Islet of Langerhans (tissue), 1 donor: ENCODE results near the gene TBC1D22A.
"Not testable (repeated sequence)": the region's sequence is repeated elsewhere in the genome, so short reads cannot be mapped to it uniquely, and the experiment has no call there.

ENCODE experiments used
- FAIRE-seq: peaks from one replicate; lab custom pipeline; 2011; peaks lifted over from hg19 to GRCh38; lab: Jason Lieb, UNC

Gene TBC1D22A

DNA sequence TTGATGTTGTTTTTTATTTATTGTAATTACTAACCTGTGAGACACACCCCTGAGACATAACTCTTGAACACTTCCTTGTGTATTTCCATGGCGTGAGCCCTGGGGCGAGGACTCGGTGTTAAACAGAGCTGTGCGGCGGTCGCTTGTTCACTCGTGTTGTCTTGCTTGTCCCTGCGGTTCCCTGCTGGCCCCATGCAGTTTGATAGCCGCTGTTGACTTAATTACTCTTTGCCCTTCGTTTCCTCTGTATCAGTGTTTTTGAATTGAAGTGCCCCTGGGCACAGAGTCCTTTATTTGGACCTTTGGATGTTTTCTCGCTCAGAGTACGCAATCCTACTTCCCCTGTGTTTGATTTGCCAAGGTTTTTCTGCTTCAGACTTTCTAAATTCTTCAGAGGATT lies 52.7 kb downstream of the TBC1D22A start:
- no peak for FAIRE-seq

DNA sequence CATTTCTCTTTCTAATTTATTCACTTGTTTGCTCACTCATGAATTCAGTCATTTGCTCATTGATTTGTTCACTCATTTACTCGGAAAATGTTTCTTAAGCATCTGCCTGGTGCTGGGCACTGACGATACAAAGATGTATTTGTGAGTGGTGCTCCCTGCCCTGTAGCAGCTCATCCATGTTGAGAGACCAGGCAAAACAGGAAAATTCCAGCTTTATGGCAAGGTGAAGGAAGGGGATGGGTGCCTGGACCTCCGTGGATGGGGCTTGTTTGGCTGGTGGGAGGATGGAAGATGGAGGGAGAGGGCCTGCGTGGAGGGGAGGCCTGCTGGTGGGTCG lies 53.1 kb downstream of the TBC1D22A start:
- no peak for FAIRE-seq

DNA sequence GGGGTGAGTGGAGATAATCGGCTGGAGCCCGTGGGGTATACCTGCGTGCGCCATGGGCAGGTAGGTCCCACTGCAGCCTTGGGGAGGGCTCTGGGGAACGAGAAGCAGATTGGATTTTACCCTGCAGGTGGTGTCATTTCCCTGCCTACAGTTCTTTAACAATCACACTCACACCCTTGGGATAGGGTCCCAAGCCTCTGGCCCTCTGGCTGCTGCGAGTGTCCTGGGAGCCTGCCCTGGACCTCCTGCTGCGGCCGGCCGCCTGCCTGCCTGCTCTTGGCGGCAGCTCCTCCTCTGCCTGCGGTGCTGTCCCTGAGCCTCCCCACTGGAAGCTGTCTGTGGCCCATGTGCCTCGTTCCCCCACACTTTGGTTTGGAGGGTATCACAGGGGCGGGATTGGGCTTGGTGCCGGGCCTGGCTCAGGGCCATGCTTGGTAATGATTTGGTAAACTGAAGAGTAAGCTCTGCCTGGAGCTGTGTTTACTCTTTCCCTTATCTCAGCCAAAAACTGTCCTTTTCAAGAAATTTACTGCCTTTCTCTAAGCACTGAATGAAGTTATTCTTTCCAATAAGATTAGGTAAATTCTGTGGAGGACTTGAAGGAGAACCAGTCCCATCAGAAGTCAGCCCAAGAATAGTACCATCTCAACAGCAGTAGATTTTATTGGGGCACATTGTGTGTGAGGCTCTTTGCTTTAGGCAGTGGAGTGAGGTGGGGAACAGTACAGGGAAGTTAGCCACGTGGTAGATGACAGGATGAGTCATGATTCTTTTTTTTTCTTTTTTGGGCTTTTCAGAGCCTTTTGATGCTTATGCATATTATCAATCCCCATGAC lies 53.7 kb downstream of the TBC1D22A start:
- FAIRE-seq = no peak

DNA sequence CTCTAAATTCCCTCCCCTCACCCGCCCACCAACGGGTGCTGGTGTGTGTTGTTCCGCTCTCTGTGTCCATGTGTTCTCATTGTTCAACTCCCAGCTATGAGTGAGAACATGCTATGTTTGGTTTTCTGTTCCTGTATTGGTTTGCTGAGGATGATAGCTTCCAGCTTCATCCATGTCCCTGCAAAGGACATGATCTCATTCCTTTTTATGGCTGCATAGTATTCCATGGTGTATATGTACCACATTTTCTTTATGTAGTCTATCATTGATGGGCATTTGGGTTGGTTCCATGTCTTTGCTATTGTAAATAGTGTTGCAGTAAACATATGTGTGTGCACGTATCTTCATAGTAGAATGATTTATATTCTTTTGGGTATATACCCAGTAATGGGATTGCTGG lies 54.9 kb downstream of the TBC1D22A start:
- FAIRE-seq = not testable (repeated sequence)

DNA sequence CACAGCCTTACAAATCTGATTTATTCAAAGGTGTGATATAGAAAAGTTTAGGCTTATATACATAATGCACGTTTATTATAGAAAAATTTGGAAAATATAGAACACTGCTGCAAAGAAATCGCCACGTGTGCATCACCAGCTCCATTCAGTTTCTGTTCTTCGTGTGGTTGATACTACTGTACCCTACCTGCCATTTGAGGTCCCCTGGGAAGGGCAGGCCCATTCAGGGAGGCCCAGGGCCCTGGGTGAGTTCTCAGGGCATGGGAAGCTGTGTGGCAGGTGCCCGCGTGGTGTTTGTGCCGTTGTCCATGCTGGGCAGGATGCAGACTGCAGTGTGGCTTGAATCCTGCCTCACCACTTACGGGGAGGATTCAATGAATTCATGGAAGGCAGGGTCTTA lies 60.8 kb downstream of the TBC1D22A start:
- FAIRE-seq = no peak

DNA sequence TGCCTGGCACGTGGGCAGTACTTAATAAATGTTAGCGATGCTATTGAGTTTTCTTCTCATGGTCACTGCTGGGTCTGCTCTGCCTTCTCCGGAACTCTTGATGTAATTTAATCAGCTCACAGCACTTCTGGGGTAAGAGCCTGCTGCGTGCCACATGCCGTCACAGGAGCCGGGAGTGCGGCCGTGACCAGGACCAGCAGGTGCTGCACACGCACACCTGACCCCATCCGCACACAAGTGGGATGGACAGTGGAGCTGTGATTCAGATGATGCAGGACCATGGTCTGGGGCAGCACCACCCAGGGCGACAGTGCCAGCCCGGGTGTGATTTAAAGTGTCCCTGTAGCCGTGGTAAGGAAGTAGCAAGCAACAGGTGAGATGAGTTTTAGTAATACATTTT lies 61.2 kb downstream of the TBC1D22A start:
- no peak for FAIRE-seq

DNA sequence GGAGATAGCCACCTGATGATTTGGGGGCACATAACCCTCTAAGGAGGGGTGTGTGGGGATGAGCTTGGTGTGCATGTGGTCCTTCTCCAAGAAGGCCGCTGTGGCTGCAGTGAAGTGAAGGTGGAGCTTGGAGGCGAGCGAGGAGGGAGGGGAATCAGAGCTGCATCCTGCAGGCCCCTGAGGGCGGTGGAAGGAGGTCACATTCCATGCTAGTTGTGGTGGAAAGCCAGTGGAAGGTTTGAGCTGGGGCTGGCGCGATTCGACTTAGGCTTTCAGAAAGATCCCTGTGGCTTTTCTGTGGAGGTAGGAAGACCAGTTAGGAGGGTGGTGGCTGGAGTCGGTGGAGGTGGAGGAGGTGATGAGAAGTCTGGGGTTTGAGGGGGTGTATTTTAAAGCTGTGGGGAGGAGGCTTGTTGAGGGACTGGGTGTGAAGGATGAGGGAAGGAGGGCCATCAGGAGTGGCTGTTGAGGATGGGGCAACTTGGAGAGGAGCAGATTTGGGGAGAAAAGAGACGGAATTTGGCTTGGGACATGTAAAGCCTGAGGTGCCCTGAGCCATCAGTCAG lies 62.0 kb downstream of the TBC1D22A start:
- FAIRE-seq = no peak

DNA sequence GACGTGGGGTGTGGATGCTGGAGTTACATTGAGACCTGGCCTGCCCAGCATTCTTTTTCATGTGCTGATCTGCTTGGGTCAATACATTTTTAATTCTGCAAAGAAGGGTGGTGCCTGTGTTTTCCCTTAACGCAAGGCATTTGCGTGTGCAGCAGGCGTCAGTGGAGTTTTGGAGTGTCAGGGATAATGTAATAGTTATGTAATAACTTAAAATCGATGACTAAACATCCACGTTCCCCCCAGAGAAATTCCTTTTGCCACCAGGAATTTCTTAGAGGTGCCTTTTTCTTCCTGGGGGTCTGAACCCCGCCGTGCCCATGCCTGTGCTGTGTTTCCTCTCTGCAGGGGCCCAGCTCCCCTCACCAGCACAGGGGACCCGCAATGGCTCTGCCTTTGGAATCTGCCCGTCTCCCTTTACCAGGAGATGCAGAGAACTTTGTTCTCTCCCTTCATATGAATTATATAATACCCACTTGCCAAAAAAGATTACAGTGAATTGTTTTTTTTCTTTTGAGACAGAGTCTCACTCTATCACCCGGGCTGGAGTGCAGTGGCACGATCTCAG lies 62.6 kb downstream of the TBC1D22A start:
- FAIRE-seq = no peak

DNA sequence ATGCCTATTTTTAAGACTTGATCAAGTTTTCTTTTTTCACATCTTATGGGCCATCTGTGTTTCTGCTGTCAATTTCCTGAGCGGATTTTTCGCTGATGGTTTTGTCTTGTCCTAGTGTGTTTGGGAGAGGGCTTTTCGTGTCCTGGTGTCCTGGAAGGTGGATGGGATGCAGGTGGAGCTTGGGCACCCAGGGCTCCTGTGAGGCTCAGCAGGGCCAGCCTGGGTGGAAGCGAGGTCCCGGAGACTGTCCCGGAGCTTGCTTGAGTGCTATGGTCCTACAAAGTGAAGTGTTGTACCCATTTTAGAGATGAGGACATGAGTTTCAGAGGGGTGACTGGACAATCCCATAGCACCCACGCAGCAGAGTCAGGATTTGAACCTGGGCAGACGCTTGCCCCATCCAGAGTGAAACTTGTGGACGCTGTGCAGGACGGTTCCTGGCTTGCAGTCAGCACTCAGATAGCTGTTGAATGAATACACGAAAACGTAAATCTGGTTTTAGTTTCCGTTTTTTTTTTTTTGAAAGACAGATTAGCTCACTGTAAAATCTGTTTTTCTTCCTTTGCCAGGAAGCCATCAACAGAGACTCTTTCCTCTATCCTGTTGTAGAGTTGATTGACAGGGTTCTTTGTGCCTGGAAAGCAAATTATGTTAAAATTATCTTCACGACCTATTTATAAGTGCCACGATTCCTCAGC lies 64.1 kb downstream of the TBC1D22A start:
- no peak for FAIRE-seq

DNA sequence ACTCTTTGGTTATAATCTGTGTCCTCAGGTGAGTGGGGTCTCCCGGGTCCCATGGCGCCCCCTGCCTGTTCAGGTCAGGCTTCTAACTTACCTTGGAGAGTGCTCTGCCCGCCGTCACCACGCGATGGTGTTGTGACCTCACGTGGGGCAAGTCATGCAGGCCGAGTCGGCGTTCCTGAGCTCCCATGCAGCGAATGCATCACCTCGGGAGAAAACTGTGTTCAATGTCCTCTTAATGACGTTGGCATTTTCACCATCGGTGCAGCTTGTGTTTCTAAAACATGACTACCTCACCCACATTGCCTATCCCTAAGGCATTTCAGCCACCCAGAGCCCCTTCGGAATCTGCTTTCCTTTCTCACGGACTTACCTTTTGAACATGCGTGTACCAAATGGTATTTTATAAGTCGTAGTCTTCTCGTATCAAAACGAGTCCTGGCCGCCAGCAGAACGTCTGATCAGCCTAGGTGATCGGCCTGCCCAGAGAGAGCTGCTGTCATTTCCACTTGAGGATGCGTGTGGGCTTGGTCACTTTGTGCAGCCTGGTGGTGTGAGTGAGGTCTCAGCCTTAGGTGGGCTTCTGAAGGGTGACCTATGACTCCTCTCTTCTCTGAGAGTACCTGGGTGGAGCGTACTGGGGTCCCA lies 64.8 kb downstream of the TBC1D22A start:
- FAIRE-seq = no peak

DNA sequence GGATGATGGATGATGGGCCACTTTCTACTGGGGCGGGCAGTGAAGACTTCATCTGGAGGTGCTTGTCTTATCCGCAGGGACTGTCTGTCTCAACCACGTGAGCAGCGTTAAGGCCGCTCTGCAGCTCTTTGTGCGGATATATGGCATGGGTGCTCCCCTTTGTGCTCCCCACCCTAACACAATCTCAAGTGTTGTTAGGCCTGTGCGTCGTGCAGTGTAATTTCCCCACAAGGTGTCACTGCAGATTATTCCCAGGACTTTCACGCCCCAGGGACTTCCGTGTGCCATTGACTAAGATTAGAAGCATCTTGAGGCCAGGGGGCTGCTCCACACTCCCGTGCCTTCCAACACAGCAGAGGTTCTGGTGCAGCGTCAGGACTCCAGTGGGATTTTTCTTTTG lies 65.3 kb downstream of the TBC1D22A start:
- FAIRE-seq = no peak

DNA sequence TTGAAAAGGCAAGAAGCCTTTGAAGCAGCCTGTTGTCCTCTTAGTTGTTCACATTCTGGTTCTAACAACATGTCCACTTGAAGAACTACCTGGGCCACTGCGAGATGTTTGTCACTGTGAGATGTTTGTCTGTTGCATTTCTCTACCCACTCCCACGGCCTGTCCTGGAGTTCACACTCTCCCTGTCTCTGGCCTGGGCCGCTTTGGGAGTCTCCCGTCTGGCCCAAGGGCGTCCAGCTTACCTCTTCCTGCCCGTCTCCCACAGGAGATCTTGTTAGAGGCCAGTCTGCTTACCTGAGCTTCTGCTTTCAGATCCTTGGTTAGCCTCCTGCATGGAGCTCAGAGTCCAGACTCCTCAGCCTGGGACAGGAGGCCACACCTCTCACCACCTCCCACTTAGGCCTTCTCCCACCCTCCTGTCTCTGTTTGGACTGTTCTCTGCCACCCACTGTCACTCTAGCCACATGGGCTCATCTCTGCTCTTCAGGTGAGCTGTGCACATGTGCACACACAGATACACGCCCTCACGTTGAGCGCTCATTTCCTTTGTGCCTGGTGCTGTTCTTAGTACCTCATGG lies 66.0 kb downstream of the TBC1D22A start:
- FAIRE-seq = no peak

DNA sequence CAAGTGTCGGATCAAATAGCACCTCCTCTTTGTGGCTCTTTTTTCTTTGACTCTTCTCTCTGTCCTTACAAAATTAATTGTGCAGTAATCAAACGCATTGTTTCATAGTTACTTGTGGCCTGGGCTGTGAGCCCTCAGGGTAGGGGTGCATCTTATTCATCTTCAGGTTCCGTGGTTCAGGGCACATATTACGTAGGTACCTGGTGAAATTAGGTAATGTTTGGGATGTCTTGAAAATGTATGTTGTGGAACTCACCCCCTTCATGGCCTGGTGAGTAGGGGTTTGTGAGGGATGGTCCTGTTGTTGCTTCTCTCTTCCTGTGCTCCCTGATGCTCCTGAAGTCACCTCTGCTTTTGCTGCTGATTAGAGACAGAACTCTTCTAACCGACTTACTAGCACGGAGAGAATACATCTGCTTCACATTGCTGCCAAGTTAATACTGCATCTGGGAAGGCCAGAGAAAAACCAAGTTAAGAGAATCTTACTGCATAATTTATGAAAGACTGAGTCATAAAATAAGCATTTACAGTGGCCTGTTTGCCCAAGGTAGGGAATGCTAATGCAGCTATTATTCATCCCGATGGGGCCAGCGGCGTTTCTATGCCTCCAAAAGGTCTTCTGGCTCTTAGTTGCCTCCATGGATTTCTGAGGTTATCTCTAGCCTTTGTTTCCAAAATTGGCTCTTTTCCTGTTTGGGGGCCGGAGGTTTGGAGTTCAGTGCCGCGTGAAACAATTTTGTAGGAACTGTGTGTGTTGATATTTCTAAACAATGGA lies 66.9 kb downstream of the TBC1D22A start:
- no peak for FAIRE-seq

DNA sequence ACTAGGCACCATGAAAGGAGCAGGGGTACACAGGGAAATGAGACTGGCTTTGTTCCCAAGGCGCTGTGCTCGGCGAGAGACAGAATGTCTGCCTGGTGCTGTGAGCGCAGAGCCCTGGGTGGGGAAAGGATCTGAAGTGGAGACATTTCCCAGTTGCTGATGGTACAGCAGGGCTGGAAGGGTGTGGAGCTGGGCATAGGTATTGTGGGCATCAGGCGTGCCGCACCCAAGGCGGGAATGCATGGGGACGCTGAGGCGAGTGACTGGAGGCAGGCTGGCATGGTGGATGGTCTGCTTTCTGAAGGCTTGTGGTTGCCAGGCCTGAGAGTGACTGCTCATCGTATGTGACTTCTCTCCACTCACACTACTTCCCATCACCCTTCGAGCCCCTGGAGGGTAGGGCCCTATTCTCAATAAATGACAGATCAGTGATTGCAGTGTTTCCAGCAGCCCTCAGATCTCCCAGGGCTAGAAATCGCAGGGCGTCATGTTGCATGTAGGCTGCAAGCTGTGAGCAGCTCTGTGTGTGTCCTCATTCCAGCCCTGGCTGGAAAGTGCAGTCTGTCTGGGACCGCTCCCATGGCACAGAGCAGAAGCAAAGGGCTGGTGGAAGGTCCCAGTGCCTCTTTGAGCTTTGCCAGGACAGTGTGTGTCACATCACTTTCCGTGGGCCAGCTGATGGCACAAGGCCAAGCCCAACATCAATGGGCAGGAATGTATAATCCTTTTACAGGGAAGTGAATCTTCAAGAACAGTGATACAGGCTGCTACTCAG lies 67.7 kb downstream of the TBC1D22A start:
- FAIRE-seq = no peak

DNA sequence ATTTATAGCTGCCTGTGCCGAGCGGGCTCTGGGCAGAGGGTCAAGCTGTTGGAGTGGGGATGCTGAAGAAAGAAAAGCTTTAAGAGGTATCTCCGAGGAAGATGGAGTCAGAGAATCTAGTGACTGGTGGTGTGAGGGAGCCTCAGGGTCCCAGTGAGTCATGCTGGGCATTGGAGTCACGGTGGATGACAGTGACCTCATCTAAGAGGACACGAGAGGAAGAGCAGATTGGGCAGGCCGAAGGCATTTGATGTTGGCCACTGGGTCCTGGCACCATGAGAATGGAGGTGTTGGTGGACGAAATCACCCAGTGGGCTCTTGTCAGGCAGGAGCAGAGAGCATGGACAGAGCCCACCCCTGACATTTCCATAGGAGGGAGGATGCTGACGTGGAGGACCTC lies 68.4 kb downstream of the TBC1D22A start:
- FAIRE-seq = no peak

DNA sequence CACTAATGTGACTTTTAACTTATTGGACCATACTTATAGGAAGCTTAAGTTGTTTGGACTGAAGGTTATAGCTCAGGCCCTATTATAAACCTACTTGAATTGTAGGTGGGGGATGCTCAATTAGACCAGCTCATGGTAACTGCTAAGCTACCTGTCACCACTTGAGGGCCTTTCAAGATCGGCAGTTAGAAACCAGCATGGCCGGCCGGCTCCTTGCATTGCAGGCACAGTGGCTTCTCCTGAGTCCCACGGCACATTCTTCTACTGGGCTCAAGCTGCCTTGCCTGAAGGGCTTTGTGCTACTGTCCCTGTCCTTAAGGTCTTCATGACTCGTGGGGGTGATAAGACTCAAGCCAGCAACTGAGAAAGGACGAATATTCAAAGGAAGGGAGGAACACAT lies 70.8 kb downstream of the TBC1D22A start:
- no peak for FAIRE-seq

DNA sequence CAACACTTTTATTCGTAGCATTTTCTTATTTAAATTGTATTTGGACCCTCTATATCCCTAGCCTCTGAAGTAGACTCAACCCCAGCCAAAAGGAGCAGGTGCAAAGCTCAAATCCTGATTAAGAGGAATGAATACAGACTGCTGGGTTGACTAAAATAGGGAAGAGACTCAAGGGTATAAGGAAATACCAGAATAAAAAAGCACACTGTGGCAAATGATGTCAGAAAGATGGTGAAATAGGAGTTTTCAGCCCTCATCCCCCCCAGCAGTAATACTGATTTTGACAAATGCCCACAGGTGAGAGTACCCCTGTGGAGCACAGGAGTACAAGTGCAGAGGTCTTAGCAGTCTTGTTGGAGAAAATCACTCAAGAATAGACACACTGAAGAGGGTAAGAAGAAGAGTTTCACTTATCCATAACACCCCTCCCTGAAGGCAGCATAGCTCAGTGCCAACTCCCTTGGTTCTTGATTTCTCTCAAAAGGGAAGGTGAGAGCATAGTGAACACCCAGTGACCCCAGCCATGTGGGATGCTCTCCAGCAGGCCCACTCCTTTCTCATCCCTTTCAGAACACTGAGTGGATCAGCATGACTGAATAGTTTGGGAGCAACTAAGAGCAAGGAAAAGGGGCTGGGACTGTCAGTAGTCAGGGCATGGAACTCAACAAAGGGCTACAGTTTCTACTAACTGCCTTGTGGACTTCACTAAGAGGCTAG lies 71.7 kb downstream of the TBC1D22A start:
- FAIRE-seq = no peak

DNA sequence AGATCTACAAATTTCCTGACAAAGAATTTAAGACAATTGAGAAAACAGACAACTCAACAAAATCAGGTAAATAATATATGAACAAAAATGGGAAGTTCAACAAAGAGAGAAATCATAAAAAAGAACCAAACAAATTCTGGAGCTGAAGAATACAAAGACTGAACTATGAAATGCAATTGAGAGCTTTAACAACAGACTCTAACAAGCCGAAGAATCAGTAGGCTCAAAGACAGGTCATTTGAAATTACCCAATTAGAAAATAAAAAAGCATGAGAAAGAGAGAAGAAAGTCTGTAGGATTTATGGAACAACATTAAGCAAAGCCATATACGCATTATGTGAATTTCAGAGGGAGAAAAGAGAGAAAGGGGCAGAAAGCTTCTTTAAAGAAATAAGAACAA lies 72.8 kb downstream of the TBC1D22A start:
- no peak for FAIRE-seq

DNA sequence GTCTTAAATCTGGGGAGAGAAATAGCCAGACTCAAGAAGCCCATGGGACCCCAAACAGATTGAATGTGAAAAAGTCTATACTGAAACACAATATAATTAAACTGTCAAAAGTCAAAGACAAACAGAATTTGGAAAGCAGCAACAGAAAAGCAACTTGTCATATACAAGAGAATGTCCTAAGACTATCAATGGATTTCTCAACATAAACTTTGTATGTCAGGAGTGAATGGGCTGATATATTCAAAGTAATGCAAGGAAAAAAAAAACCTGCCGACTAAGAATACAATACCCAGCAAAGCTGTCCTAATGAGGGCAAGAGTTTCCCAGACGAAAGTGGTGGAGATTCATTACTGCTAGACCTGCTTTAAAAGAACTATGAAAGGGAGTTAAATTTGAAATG lies 73.2 kb downstream of the TBC1D22A start:
- FAIRE-seq = no peak

DNA sequence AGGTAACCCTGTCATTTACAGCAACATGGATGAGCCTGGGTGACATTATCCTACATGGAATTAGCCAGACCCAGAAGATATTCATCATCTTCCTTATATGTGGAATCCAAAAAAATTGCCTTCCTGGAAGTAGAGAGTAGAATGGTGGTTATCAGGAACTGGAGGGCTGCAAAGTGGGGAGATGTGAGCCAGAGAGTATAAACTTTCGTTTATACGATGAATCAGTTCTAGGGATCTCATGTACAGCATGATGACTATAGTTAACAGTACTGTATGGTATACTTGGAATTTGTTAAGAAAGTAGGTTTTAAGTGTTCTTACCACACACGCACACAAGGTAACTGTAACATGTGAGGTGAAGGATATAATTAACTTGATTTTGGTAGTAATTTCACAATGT lies 79.1 kb downstream of the TBC1D22A start:
- FAIRE-seq = no peak
